ENCODE data around the gene VPS13D. TPM values are rescaled to one million over a fixed set of nuclear protein-coding genes. Genes with fewer than 3 reads are reported as not detected.

Gene VPS13D
- total RNA-seq, 1 donor from 2014 or later = 81.7 TPM

DNA sequence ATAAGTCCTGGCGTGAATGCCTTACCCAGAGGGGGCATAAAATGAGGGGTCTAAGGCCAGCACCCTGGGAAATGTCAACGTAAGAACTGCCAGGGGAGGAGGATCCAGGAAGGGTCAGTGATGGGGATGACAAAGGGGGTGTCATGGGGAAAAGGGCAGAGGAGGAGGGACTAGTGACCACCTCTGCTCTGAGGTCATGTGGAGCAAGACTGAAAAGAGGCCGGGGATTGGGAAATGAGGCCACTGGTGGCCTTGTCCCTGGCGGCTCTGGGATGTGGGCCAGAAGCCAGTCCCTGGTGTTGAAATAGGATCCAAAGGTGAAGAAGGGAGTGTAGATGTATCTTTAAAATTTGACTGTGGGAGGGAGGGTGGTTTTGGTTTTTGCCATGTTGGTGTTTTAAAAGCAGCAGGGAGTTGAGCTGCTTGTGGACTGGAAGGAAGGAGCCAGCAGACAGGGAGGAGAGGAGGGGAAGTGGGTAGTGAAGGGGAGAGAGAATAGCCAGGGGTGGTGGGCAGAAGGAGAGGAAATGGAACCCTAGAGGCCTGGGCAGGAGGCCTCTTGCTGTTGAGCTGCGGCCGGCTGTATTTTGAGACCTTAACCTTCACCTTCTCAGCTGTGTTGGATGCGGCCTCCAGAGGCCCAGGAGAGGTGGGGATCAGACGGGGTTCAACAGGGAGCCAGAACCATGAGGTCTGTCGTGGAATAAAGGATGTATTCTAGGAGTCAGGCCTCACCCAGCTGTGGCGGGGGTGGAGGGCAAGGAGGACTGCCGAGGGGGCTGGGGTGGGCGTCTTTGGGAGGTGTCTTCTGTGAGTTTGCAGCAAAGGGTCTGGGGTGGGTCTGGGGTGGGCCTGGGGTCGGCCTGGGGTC, 295.7 kb downstream of the VPS13D start:
- intact Hi-C loops (cut with DNase I) = no loop called here
- no peak overlapping the region for H3K4me3 ChIP-seq
- H3K27me3 ChIP-seq (ENCODE audit: low read depth) = no peaks in the 10 kb centered on the region
- H3K36me3 ChIP-seq = no peaks in the 10 kb centered on the region
- peak; percentile 50 to 73 for ATAC-seq
- peak overlapping the region; percentile 6 for H3K27ac ChIP-seq
- TF ChIP-seq CTCF (IDR thresholded peaks at IDR 0.05) = no peak
- H3K9me3 ChIP-seq = no peaks in the 10 kb centered on the region
- peak; percentile 83 for DNase-seq
- peaks cover 51% of the 10 kb centered on the region for H3K4me1 ChIP-seq

DNA sequence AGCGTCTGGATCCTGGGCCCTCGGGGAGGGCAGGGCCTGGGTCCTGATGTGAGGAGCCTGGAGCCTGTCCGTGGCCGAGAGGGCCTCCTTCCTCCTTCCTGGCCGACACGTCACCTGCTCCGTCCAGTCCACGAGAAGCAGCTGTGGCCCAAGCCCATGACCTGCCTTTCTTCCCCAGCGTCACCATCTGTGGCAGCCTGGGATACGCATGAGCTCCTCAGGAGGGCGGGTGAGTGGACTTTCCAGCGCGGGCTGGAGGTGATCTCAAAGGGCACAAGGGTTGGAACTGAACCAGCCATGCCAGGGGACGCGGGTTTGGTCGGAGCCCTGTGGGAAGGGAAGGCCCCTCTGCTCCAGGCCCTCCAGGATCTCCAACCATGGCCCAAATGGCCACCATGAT, 297.7 kb downstream of the VPS13D start:
- Histone ChIP-seq H3K4me3 (no peak overlapping the region), H3K36me3 (no peaks in the 10 kb centered on the region), H3K27me3 (ENCODE audit: low read depth) (no peaks in the 10 kb centered on the region), H3K9me3 (no peaks in the 10 kb centered on the region), H3K4me1 (peaks cover 54% of the 10 kb centered on the region), H3K27ac (peak overlapping the region; percentile 68)
- intact Hi-C loops (cut with DNase I) = no loop called here
- DNase-seq (peak; percentile 48), ATAC-seq (no peak)
- no peak for TF ChIP-seq CTCF (IDR thresholded peaks at IDR 0.05)

GRCh38 chr1:12528021-12528852, 298.4 kb downstream of the VPS13D start:
- peak overlapping the region; percentile 68 for H3K27ac ChIP-seq
- TF ChIP-seq CTCF (IDR thresholded peaks at IDR 0.05) = no peak
- no peak overlapping the region for H3K4me3 ChIP-seq
- H3K27me3 ChIP-seq (ENCODE audit: low read depth) = no peaks in the 10 kb centered on the region
- no peaks in the 10 kb centered on the region for H3K9me3 ChIP-seq
- peak; percentile 82 to 86 for ATAC-seq
- DNase-seq = peak; percentile 92
- intact Hi-C loops (cut with DNase I) = no loop called here
- H3K36me3 ChIP-seq = no peaks in the 10 kb centered on the region
- peaks cover 54% of the 10 kb centered on the region for H3K4me1 ChIP-seq

- no peak for TF ChIP-seq CTCF (IDR thresholded peaks at IDR 0.05)
- ATAC-seq (no peak), DNase-seq (peak; percentile 4)
- H3K27ac ChIP-seq = peak overlapping the region; percentile 41
- intact Hi-C loops (cut with DNase I) = no loop called here
- H3K9me3 ChIP-seq = no peaks in the 10 kb centered on the region
- H3K36me3 ChIP-seq = no peaks in the 10 kb centered on the region
- no peak overlapping the region for H3K4me3 ChIP-seq
- no peaks in the 10 kb centered on the region for H3K27me3 ChIP-seq (ENCODE audit: low read depth)
- H3K4me1 ChIP-seq = peaks cover 54% of the 10 kb centered on the region
Observed at GRCh38 chr1:12529640-12530174, 299.9 kb downstream of the VPS13D start.

GRCh38 chr1:12530462-12531178, 300.8 kb downstream of the VPS13D start:
- Histone ChIP-seq H3K36me3 (no peaks in the 10 kb centered on the region), H3K4me3 (no peak overlapping the region), H3K4me1 (peaks cover 52% of the 10 kb centered on the region), H3K27me3 (ENCODE audit: low read depth) (no peaks in the 10 kb centered on the region), H3K27ac (peak overlapping the region; percentile 41), H3K9me3 (no peaks in the 10 kb centered on the region)
- no peak for ATAC-seq
- no peak for TF ChIP-seq CTCF (IDR thresholded peaks at IDR 0.05)
- intact Hi-C loops (cut with DNase I) = no loop called here
- DNase-seq = peak; percentile 23

Measured in lower lobe of right lung (tissue), 2 donors.